Measurements from ENCODE around the gene LRMDA.

LRMDA gene

GRCh38 chr10:76073524-76073923 lies 642.1 kb downstream of the LRMDA start:
- DNase-seq: no peak

- DNase-seq: no peak
Measured at GRCh38 chr10:76074659-76075058, 643.2 kb downstream of the LRMDA start.

- no peak for DNase-seq
Measured at GRCh38 chr10:76080451-76080850, 649.0 kb downstream of the LRMDA start.

- no peak for DNase-seq
Measured at GRCh38 chr10:76080991-76081390, 649.6 kb downstream of the LRMDA start.

- DNase-seq: no peak
Measured at GRCh38 chr10:76082232-76082631, 650.8 kb downstream of the LRMDA start.

- DNase-seq: no peak
Measured at GRCh38 chr10:76082956-76083355, 651.5 kb downstream of the LRMDA start.

GRCh38 chr10:76085002-76085816 lies 653.8 kb downstream of the LRMDA start:
- no peak for DNase-seq

GRCh38 chr10:76085817-76086167 lies 654.4 kb downstream of the LRMDA start:
- no peak for DNase-seq

GRCh38 chr10:76086170-76086760 lies 654.8 kb downstream of the LRMDA start:
- DNase-seq: no peak

GRCh38 chr10:76086761-76087639 lies 655.6 kb downstream of the LRMDA start:
- DNase-seq: no peak

- DNase-seq: no peak
Measured at GRCh38 chr10:76088008-76088407, 656.6 kb downstream of the LRMDA start.

GRCh38 chr10:76088980-76089379 lies 657.6 kb downstream of the LRMDA start:
- no peak for DNase-seq

GRCh38 chr10:76089556-76090180 lies 658.2 kb downstream of the LRMDA start:
- no peak for DNase-seq

- DNase-seq: no peak
Measured at GRCh38 chr10:76091926-76092325, 660.5 kb downstream of the LRMDA start.

GRCh38 chr10:76106611-76107010 lies 675.2 kb downstream of the LRMDA start:
- no peak for DNase-seq

- no peak for DNase-seq
Measured at GRCh38 chr10:76108563-76109359, 677.3 kb downstream of the LRMDA start.

GRCh38 chr10:76111404-76111803 lies 680.0 kb downstream of the LRMDA start:
- DNase-seq: no peak

- no peak for DNase-seq
Measured at GRCh38 chr10:76111986-76112825, 680.8 kb downstream of the LRMDA start.

GRCh38 chr10:76112826-76113150 lies 681.4 kb downstream of the LRMDA start:
- no peak for DNase-seq

GRCh38 chr10:76113952-76114351 lies 682.5 kb downstream of the LRMDA start:
- no peak for DNase-seq

GRCh38 chr10:76114581-76115001 lies 683.2 kb downstream of the LRMDA start:
- no peak for DNase-seq

- no peak for DNase-seq
Measured at GRCh38 chr10:76115131-76115470, 683.7 kb downstream of the LRMDA start.
